ENCODE measurements around the gene RIC8A. TPM values are rescaled to one million over a fixed set of nuclear protein-coding genes. Genes with fewer than 3 reads are reported as not detected.

RIC8A gene
- total and polyA plus RNA-seq, 2 experiments from 2014 or later, result 81.5 to 84.3 TPM

DNA sequence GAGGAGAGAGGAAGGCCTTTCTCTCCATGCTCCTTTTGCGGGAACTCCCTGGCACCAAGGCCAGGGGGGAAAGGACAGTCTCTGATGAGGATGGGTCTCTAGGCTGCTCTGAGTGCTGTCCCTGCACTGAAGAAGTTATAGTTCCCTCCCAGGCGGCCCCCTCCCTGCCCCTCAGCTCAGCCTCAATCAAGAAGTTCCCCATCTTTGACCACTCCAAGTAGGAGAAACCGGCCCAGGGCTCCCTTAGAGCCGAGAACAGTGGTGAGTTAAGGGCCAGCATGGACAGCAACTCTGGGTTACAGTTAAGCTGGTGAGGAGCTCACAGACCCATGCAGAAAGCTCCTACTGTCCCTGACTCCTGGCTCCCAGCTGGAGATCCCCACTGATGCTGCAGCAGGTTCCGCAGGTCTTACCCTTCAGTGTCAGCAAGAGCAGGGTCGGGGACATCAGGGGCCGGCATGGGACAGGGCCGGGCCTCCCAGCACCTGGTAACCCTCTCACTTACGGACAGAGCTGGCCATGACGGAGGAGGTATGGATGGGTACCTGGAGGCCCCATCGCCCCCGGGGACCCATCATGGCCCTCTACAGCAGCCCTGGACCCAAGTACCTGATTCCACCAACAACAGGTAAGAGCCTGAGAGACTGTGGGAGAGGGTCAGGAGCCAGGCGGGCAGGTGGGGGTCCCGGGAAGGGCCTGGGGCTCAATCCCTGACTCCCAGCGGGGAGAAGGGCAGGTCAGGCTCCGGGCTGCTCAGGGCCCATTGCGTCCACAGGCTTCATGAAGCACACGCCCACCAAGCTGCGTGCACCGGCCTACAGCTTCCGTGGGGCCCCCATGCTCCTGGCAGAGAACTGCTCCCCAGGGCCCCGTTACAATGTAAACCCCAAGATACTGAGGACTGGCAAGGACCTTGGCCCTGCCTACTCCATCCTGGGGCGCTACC lies 10.4 kb upstream of the RIC8A start:
- TF ChIP-seq, protein P1, sequence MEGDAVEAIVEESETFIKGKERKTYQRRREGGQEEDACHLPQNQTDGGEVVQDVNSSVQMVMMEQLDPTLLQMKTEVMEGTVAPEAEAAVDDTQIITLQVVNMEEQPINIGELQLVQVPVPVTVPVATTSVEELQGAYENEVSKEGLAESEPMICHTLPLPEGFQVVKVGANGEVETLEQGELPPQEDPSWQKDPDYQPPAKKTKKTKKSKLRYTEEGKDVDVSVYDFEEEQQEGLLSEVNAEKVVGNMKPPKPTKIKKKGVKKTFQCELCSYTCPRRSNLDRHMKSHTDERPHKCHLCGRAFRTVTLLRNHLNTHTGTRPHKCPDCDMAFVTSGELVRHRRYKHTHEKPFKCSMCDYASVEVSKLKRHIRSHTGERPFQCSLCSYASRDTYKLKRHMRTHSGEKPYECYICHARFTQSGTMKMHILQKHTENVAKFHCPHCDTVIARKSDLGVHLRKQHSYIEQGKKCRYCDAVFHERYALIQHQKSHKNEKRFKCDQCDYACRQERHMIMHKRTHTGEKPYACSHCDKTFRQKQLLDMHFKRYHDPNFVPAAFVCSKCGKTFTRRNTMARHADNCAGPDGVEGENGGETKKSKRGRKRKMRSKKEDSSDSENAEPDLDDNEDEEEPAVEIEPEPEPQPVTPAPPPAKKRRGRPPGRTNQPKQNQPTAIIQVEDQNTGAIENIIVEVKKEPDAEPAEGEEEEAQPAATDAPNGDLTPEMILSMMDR (IDR thresholded peaks at IDR 0.05; ENCODE audit: low read depth, low read length), result no peak

DNA sequence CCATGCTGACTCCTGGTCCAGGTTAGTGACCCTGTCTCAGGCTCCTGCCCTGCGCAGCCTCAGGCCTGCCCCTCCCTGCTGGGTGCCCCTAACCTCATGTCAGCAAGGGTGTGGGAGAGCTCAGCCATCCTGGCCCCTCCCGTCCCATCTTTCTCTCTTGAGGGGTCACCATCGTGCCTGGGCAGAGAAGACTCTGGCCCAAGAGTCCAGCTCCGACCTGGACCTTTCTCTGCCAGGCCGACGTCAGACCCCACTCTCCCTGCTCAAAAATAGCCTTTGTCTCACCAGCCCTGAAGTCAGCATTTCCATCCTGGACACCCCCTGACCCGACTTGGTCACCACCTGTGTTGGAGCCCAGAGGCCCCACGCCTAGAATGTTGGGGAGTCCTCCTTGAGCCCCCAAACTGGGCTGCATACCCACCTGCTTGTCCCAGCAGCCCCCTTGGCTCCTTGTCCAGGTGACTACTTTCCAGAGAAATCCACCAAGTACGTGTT lies 9.7 kb upstream of the RIC8A start:
- DNase-seq (ENCODE audit: low read depth in 1 of 2, low spot score in 1 of 2), result no peak
- Histone ChIP-seq H3K27ac (no peak overlapping the region), H3K9me3 (ENCODE audit: low read depth) (no peaks in the 10 kb centered on the region), H3K27me3 (no peaks in the 10 kb centered on the region), H3K4me1 (ENCODE audit: low read depth) (no peaks in the 10 kb centered on the region), H3K4me3 (no peak overlapping the region), H3K36me3 (no peaks in the 10 kb centered on the region)
- TF ChIP-seq, protein P1 (IDR thresholded peaks at IDR 0.05; ENCODE audit: low read depth, low read length), result no peak

More for the DNA sequence above, 10.4 kb upstream of the RIC8A start:
- Histone ChIP-seq H3K36me3 (no peaks in the 10 kb centered on the region), H3K4me1 (ENCODE audit: low read depth) (no peaks in the 10 kb centered on the region), H3K9me3 (ENCODE audit: low read depth) (no peaks in the 10 kb centered on the region), H3K27me3 (no peaks in the 10 kb centered on the region), H3K4me3 (no peak overlapping the region), H3K27ac (no peak overlapping the region)
- no peak for DNase-seq (ENCODE audit: low read depth in 1 of 2, low spot score in 1 of 2)

DNA sequence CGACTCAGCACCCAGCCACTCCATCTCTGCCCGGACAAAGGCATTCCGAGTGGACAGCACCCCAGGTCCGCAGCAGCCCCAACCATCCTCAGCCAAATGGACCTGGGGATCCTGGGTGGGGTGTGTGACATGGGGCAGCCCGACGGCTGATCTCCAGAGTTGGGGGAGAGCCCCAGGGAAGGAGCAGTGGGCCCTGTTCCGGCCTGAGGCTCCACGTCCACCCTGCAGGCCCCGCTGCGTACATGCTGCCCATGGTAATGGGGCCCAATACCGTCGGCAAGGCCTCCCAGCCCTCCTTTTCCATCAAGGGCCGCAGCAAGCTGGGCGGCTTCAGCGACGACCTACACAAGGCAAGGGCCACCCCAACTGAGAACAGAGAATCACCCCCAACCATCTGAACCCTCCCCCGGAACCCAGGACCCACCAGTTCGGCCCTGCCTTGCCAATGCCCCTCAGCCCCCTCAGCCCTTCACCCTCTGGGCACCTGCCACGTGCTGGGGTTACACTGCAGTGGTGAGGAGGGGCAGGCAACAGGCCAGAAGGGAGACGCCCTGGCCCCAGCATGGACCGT lies 9.2 kb upstream of the RIC8A start:
- no peaks in the 10 kb centered on the region for H3K9me3 ChIP-seq (ENCODE audit: low read depth)
- no peak overlapping the region for H3K4me3 ChIP-seq
- no peaks in the 10 kb centered on the region for H3K4me1 ChIP-seq (ENCODE audit: low read depth)
- TF ChIP-seq, protein P1 (IDR thresholded peaks at IDR 0.05; ENCODE audit: low read depth, low read length), result no peak
- H3K27ac ChIP-seq, result no peak overlapping the region
- no peaks in the 10 kb centered on the region for H3K36me3 ChIP-seq
- no peak for DNase-seq (ENCODE audit: low read depth in 1 of 2, low spot score in 1 of 2)
- H3K27me3 ChIP-seq, result no peaks in the 10 kb centered on the region

DNA sequence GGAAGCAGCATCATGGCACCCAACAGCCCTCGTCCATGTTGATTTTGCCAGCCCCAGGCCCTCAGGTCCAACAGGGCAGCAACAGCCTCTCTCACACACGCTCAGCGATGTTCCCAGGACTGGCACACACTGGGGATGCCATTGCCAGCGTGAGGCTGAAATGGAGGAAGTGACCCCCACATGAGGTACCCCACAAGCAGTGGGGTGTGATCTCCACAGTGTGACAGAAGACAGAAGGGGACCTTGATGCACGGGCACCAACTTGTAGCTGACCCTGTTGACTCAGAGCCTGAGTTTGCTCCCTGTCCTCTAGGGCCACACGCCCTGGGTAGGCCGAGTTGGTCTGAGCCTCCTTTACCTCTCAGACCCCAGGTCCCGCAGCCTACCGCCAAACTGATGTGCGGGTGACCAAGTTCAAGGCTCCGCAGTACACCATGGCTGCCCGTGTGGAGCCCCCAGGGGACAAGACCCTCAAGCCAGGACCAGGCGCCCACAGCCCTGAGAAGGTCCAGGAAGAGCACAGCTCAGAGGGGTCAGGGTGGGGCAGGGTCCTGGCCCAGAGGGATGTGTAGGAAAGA lies 8.4 kb upstream of the RIC8A start:
- Histone ChIP-seq H3K9me3 (ENCODE audit: low read depth) (no peaks in the 10 kb centered on the region), H3K27ac (no peak overlapping the region), H3K4me3 (no peak overlapping the region), H3K36me3 (no peaks in the 10 kb centered on the region), H3K27me3 (no peaks in the 10 kb centered on the region), H3K4me1 (ENCODE audit: low read depth) (no peaks in the 10 kb centered on the region)
- no peak for DNase-seq (ENCODE audit: low read depth in 1 of 2, low spot score in 1 of 2)
- TF ChIP-seq, protein P1 (IDR thresholded peaks at IDR 0.05; ENCODE audit: low read depth, low read length), result no peak

DNA sequence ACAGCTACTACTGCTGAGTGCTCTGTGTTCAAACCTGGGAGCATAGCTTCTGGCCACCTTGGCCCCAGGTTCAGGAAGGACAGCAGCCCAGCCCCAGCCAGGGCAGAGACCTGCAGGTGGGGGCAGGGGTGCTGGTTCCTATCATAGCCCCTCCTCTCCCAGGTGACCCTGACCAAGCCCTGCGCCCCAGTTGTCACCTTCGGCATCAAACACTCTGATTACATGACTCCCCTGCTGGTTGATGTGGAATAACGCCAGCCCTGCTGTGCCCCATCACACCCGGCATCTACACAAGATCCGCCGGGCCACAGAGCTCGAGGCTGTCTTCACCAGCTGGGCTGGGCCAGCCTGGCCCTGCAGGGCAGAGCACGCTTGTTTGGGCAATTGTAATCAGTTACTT lies 7.7 kb upstream of the RIC8A start:
- Histone ChIP-seq H3K27ac (no peak overlapping the region), H3K27me3 (no peaks in the 10 kb centered on the region), H3K4me3 (no peak overlapping the region), H3K4me1 (ENCODE audit: low read depth) (no peaks in the 10 kb centered on the region), H3K9me3 (ENCODE audit: low read depth) (no peaks in the 10 kb centered on the region), H3K36me3 (no peaks in the 10 kb centered on the region)
- TF ChIP-seq, protein P1 (IDR thresholded peaks at IDR 0.05; ENCODE audit: low read depth, low read length), result no peak
- DNase-seq (ENCODE audit: low read depth in 1 of 2, low spot score in 1 of 2), result no peak
